Measurements from ENCODE around the gene SHLD1. TPM values are rescaled to one million over a fixed set of nuclear protein-coding genes. Genes with fewer than 3 reads are reported as not detected.

Gene SHLD1
- total and polyA plus RNA-seq, 2 donors (not counting 3 experiments of a cell fraction or from before 2014, with no cell fraction given), result 4.7 to 6.3 TPM

GRCh38 chr20:5888041-5888440, 137.8 kb downstream of the SHLD1 start:
- Histone ChIP-seq H3K9me1 (replicated peaks; ENCODE audit: control insufficient read depth, extremely low read depth, insufficient read depth, low read length) (no peaks in the 10 kb centered on the region), H3K9me3 (replicated peaks; ENCODE audit: control insufficient read depth, insufficient read depth, low read length) (no peaks in the 10 kb centered on the region), H2AFZ (ENCODE audit: low read depth, low read length) (no peak overlapping the region), H3K79me2 (ENCODE audit: control insufficient read depth, insufficient read depth, low read length) (no peaks in the 10 kb centered on the region), H3K27ac (ENCODE audit: insufficient read depth, low read depth, low read length) (no peak overlapping the region), H3K4me1 (ENCODE audit: control insufficient read depth, extremely low read depth, insufficient read depth, low read length) (no peaks in the 10 kb centered on the region), H3K4me3 (replicated peaks in 1 of 3; ENCODE audit: insufficient read depth in 1 of 3, low read depth in 1 of 3, low read length in 3 of 3) (no peak overlapping the region), H3K27me3 (ENCODE audit: control insufficient read depth in 2 of 2, insufficient read depth in 2 of 2, low read length in 2 of 2) (peaks cover 3 to 12% of the 10 kb centered on the region in 2 experiments), H3K4me2 (ENCODE audit: insufficient read depth, low read length) (no peak overlapping the region), H3K9ac (replicated peaks; ENCODE audit: extremely low read depth, insufficient read depth, low read length) (no peak overlapping the region), H3K36me3 (ENCODE audit: control insufficient read depth in 2 of 2, extremely low read depth in 1 of 2, insufficient read depth in 2 of 2, low read length in 2 of 2) (no peaks in the 10 kb centered on the region), H4K20me1 (replicated peaks; ENCODE audit: control insufficient read depth, extremely low read depth, insufficient read depth, low read length) (no peaks in the 10 kb centered on the region)
- intact Hi-C loops (cut with micrococcal nuclease), result no loop called here
- dilution Hi-C loops (cut with MboI; ENCODE audit: extremely low pct_ligation_motif_present, low sequenced_read_pairs), result no loop called here
- no peak for DNase-seq (ENCODE audit: low read depth, low spot score)
- FAIRE-seq, result peak; percentile 26
- ChIA-PET CTCF (no interaction called here), POLR2A (no interaction called here)
- no TSS peak for BruUV-seq (replicated peaks)
- TF ChIP-seq EZH2 (IDR thresholded peaks at IDR 0.05; ENCODE audit: borderline replicate concordance, low read depth, low read length, severe bottlenecking) (no peak), GATA2 (IDR thresholded peaks at IDR 0.05; ENCODE audit: insufficient read depth, insufficient read length, low read depth, low read length) (no peak), MYC (IDR thresholded peaks at IDR 0.05; ENCODE audit: low read depth, low read length) (no peak), POLR2AphosphoS5 (IDR thresholded peaks at IDR 0.05; ENCODE audit: insufficient read depth, low read depth, low read length) (no peak), POLR2A (IDR thresholded peaks at IDR 0.05; ENCODE audit: low read depth, low read length) (no peak)

DNA sequence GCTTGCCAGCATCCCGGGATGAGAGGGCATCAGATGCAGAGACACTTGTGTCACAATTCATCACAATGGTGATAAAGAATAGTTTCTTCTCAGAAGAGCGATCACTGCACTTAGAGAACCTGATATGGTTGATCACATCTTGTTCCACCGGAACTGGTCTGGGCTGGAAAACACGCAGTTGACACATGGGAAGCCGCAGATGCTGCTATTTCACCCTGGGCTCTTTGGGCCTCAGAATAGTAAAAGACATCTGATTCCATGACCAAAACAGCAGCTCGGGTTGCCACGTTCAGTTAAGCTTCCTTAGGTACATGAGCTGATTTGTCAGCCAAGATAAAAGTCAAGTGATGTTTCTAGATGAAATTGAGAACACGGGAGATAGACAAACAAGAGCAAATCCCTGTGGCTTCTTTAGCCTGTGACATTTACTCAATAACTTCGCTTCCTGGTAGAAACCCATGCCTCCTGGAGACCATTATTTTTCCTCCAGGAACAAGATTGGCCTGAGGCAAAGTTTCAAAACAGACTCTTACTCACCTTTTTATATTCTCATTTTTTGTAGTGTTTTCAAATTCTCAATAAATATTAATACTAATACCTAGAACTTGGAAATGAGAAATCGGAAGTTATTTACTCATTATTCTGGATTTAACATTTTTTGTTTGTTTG, 140.7 kb downstream of the SHLD1 start:
- no peaks in the 10 kb centered on the region for H3K4me1 ChIP-seq (ENCODE audit: control insufficient read depth, extremely low read depth, insufficient read depth, low read length)
- no peaks in the 10 kb centered on the region for H3K36me3 ChIP-seq (ENCODE audit: control insufficient read depth in 2 of 2, extremely low read depth in 1 of 2, insufficient read depth in 2 of 2, low read length in 2 of 2)
- H4K20me1 ChIP-seq (replicated peaks; ENCODE audit: control insufficient read depth, extremely low read depth, insufficient read depth, low read length), result no peaks in the 10 kb centered on the region
- no peaks in the 10 kb centered on the region for H3K9me3 ChIP-seq (replicated peaks; ENCODE audit: control insufficient read depth, insufficient read depth, low read length)
- H3K4me2 ChIP-seq (ENCODE audit: insufficient read depth, low read length), result no peak overlapping the region
- BruUV-seq (replicated peaks), result no TSS peak
- H3K9me1 ChIP-seq (replicated peaks; ENCODE audit: control insufficient read depth, extremely low read depth, insufficient read depth, low read length), result no peaks in the 10 kb centered on the region
- FAIRE-seq (no peak), DNase-seq (ENCODE audit: low read depth, low spot score) (no peak)
- H3K79me2 ChIP-seq (ENCODE audit: control insufficient read depth, insufficient read depth, low read length), result no peaks in the 10 kb centered on the region
- H3K27ac ChIP-seq (ENCODE audit: insufficient read depth, low read depth, low read length), result no peak overlapping the region
- ChIA-PET POLR2A (no interaction called here), CTCF (no interaction called here)
- dilution Hi-C loops (cut with MboI; ENCODE audit: extremely low pct_ligation_motif_present, low sequenced_read_pairs), result no loop called here
- H3K4me3 ChIP-seq (replicated peaks in 1 of 3; ENCODE audit: insufficient read depth in 1 of 3, low read depth in 1 of 3, low read length in 3 of 3), result no peak overlapping the region
- H3K27me3 ChIP-seq (ENCODE audit: control insufficient read depth in 2 of 2, insufficient read depth in 2 of 2, low read length in 2 of 2), result peaks cover 4 to 19% of the 10 kb centered on the region in 2 experiments
- no peak for TF ChIP-seq MYC (IDR thresholded peaks at IDR 0.05; ENCODE audit: low read depth, low read length)
- TF ChIP-seq GATA2 (IDR thresholded peaks at IDR 0.05; ENCODE audit: insufficient read depth, insufficient read length, low read depth, low read length), result no peak
- TF ChIP-seq, protein P1, sequence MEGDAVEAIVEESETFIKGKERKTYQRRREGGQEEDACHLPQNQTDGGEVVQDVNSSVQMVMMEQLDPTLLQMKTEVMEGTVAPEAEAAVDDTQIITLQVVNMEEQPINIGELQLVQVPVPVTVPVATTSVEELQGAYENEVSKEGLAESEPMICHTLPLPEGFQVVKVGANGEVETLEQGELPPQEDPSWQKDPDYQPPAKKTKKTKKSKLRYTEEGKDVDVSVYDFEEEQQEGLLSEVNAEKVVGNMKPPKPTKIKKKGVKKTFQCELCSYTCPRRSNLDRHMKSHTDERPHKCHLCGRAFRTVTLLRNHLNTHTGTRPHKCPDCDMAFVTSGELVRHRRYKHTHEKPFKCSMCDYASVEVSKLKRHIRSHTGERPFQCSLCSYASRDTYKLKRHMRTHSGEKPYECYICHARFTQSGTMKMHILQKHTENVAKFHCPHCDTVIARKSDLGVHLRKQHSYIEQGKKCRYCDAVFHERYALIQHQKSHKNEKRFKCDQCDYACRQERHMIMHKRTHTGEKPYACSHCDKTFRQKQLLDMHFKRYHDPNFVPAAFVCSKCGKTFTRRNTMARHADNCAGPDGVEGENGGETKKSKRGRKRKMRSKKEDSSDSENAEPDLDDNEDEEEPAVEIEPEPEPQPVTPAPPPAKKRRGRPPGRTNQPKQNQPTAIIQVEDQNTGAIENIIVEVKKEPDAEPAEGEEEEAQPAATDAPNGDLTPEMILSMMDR (IDR thresholded peaks at IDR 0.05; ENCODE audit: extremely low read depth in 1 of 2, insufficient read depth in 1 of 2, low read depth in 1 of 2, low read length in 2 of 2), result no peak
- TF ChIP-seq FOS (IDR thresholded peaks at IDR 0.05; ENCODE audit: borderline replicate concordance, insufficient read depth, low read length), result no peak
- TF ChIP-seq POLR2AphosphoS5 (IDR thresholded peaks at IDR 0.05; ENCODE audit: insufficient read depth, low read depth, low read length), result no peak
- no peak for TF ChIP-seq POLR2A (IDR thresholded peaks at IDR 0.05; ENCODE audit: low read depth, low read length)
- no peak for TF ChIP-seq EZH2 (IDR thresholded peaks at IDR 0.05; ENCODE audit: borderline replicate concordance, low read depth, low read length, severe bottlenecking)
- no peak for TF ChIP-seq MAX (IDR thresholded peaks at IDR 0.05; ENCODE audit: insufficient read depth, insufficient read length)
- TF ChIP-seq JUN (IDR thresholded peaks at IDR 0.05; ENCODE audit: borderline replicate concordance, insufficient read depth, insufficient read length, low read depth), result no peak
- intact Hi-C loops (cut with micrococcal nuclease), result no loop called here
- no peak overlapping the region for H2AFZ ChIP-seq (ENCODE audit: low read depth, low read length)
- H3K9ac ChIP-seq (replicated peaks; ENCODE audit: extremely low read depth, insufficient read depth, low read length), result no peak overlapping the region
